Measurements from ENCODE around the gene ARHGAP25.
A peak's percentile ranks its signal among the peaks of the same experiment; 100 is the strongest.

The ARHGAP25 gene

DNA sequence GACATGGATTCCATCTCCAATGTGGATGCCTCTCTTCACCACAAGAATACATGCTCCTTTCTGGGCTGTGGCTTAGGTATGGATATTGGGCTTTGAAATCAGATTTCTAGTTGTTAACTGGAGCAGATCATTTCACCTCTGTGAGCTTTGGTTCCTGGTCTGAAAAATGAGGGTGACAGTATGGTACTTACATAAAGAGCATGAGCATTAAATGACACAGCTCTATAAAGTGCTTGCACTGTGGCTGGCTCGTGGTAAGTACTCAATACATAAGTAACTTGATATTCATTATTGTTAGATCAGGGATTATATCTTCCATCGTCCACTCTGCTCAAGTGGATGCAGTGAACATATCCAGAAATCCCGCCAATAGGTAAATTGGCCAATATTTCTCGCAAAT lies 33.4 kb downstream of the ARHGAP25 start:
- peak overlapping the region; percentile 84 to 97 for H3K4me3 Mint-ChIP-seq
- H3K9me3 Mint-ChIP-seq = no peaks in the 10 kb centered on the region
- DNase-seq (no peak), ATAC-seq (replicated peaks) (no peak)
- H3K27me3 Mint-ChIP-seq = no peaks in the 10 kb centered on the region
- peaks cover 89 to 91% of the 10 kb centered on the region in 2 donors for H3K4me1 Mint-ChIP-seq (ENCODE audit: low read depth in 2 of 2)
- peak overlapping the region; percentile 81 to 97 for H3K27ac Mint-ChIP-seq
- H3K36me3 Mint-ChIP-seq (ENCODE audit: insufficient read depth) = peaks cover 21% of the 10 kb centered on the region

DNA sequence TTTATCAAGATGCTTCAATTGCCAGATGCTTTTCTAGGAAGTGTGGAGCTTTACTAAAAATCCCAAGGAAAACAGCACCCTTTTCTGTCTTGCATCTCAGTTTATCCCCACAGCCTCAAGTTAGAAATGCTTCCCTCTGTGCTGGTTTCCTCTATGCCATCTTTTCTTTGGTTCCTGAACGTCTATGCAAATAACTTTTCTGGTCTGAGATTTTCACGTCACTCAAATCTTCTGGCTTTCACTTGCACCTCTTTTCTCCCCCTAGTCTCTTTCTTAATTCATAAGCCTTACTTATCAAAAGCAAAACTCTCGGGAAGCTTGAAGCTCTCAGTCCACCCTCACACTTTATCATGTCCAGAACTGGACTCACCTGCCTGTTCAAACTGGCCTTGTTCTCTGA lies 33.9 kb downstream of the ARHGAP25 start:
- Mint-ChIP-seq H3K27ac (peak overlapping the region; percentile 81 to 97), H3K36me3 (ENCODE audit: insufficient read depth) (peaks cover 21% of the 10 kb centered on the region), H3K4me1 (ENCODE audit: low read depth in 2 of 2) (peaks cover 91 to 95% of the 10 kb centered on the region in 2 donors), H3K27me3 (no peaks in the 10 kb centered on the region), H3K4me3 (peak overlapping the region; percentile 84 to 97), H3K9me3 (no peaks in the 10 kb centered on the region)
- ATAC-seq (replicated peaks) (no peak), DNase-seq (no peak)

DNA sequence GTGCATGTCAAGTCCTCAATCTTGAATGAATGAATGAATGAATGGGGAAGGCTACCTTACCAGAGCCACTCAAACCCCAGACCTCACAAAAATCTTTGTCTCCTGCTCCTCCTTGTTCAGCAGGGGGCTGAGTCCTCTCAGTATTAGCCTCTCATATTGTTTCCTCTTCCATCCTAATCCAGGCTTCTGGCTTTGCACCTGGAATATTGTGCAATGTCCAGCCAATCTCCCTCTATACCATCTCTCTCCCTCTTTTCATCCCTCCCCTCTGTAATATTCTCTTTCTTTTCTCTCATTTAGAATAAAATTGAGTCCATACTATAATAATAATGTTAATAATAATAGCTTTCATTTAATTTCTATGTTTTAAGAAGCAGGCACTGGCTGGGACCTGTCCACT lies 34.3 kb downstream of the ARHGAP25 start:
- Mint-ChIP-seq H3K27me3 (no peaks in the 10 kb centered on the region), H3K27ac (peak overlapping the region; percentile 81 to 97), H3K4me1 (ENCODE audit: low read depth in 2 of 2) (peaks cover 93 to 99% of the 10 kb centered on the region in 2 donors), H3K4me3 (peak overlapping the region; percentile 84 to 97), H3K9me3 (no peaks in the 10 kb centered on the region), H3K36me3 (ENCODE audit: insufficient read depth) (peaks cover 21% of the 10 kb centered on the region)
- DNase-seq (no peak), ATAC-seq (replicated peaks) (no peak)

DNA sequence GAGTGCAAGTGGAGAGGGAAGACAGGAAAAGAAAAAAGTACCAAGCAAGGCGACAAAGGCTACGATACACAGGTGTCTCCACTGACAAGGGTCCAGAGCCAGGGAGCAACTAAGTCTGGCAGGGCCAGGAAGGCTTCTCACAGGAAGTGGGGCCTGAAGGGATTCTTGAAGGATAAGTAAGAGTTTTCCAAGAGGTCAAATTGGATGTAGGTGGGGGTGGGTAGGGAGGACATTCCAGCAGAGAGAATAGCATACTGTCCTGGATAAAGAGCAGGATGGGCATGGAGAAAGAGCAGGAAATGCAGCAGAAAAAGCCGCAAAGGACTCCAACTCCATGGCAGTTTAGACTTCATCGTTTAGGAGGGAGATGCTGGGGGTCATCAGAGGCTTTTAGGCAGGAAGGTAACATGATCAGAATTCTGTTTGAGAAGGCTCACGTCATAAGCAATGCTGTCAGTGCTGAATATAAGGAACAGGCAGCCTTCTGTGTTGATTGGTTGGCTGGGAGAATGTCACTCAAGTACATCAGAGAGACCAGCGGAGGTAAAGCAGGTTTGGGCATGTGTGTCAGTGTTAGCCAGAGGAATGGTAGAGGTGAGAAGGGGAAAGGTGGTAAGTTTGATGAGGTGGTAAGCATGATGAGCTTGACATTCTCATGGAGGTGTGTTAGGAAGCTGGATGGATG lies 35.1 kb downstream of the ARHGAP25 start:
- no peak for DNase-seq
- Mint-ChIP-seq H3K36me3 (ENCODE audit: insufficient read depth) (peaks cover 22% of the 10 kb centered on the region), H3K4me3 (peak overlapping the region; percentile 84 to 97), H3K27ac (peak overlapping the region; percentile 81 to 97), H3K9me3 (no peaks in the 10 kb centered on the region), H3K4me1 (ENCODE audit: low read depth in 2 of 2) (peaks cover 92 to 98% of the 10 kb centered on the region in 2 donors), H3K27me3 (no peaks in the 10 kb centered on the region)
- peak; percentile 12 for ATAC-seq (replicated peaks)

DNA sequence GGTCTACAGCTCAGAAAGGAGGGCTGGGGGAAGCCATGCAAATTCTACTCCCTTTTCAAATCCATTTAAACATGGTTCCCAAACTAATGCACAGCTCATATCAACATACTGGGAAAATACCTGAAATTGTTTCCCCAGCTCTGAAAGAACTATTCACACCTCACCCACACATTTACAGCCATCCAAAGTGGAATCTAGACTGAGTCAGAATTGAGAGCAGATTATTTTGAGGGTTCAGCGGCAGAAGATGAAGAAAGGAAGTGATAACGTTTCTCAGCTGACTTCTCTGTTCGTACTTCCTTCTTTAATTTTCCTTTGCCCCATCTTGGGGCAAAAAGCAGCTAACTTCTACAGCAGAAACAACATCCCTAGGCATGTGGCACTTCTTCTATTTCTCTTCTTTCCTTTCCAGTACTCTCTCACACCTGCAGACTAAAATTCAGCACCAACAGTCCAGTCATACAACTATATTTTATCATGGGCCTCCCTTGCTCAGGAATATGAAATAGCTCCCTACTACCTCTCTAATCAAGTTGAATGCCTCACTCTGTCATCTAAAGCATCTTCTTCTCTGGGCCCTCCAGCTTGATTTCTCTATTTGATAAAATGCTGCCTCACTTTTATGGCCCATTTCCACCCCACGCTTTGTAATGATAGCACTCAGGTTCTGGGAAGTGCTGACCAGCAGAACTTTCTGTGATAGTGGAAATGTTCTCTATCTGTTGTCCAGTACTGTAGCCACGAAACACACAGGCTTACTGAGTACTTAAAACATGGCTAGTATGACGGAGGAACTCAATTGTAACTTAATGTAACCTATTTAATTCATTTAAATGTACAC lies 35.9 kb downstream of the ARHGAP25 start:
- peak overlapping the region; percentile 84 to 97 for H3K4me3 Mint-ChIP-seq
- no peaks in the 10 kb centered on the region for H3K27me3 Mint-ChIP-seq
- H3K4me1 Mint-ChIP-seq (ENCODE audit: low read depth in 2 of 2) = peaks cover 92 to 96% of the 10 kb centered on the region in 2 donors
- ATAC-seq (replicated peaks) = peak; percentile 5
- H3K27ac Mint-ChIP-seq = peak overlapping the region; percentile 81 to 97
- peaks cover 28% of the 10 kb centered on the region for H3K36me3 Mint-ChIP-seq (ENCODE audit: insufficient read depth)
- no peak for DNase-seq
- no peaks in the 10 kb centered on the region for H3K9me3 Mint-ChIP-seq

DNA sequence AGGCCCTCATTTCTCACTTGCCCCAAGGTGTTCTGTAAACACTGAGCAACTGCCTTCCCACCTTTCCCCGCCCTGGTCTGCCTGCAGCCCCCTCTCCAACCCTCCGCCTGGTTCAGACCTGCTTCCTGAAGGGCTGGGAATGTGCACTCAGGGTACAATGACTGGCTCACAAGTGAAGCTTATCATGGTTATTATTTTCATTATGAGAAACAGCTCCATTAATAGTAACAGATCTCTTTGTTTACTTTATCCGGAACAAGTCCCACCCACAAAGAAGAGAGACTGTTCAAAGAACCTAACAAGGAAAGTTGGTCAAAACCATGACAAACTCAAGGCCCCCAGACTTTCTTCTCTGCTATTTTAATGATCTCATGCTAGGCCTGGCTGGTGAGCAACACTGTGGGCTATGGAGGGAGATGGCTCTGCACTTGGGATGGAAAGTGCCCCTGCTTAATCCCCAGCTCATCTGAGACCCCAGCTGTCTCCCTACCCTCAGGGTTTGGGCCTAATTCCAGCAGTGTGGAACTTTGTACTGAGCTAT lies 36.7 kb downstream of the ARHGAP25 start:
- DNase-seq (peak in 1 of 3 experiments; percentile 24), ATAC-seq (replicated peaks) (peak; percentile 27)
- peaks cover 92 to 96% of the 10 kb centered on the region in 2 donors for H3K4me1 Mint-ChIP-seq (ENCODE audit: low read depth in 2 of 2)
- H3K27me3 Mint-ChIP-seq = no peaks in the 10 kb centered on the region
- H3K27ac Mint-ChIP-seq = peak overlapping the region; percentile 81 to 97
- peak overlapping the region; percentile 84 to 97 for H3K4me3 Mint-ChIP-seq
- H3K9me3 Mint-ChIP-seq = no peaks in the 10 kb centered on the region
- peaks cover 27% of the 10 kb centered on the region for H3K36me3 Mint-ChIP-seq (ENCODE audit: insufficient read depth)

DNA sequence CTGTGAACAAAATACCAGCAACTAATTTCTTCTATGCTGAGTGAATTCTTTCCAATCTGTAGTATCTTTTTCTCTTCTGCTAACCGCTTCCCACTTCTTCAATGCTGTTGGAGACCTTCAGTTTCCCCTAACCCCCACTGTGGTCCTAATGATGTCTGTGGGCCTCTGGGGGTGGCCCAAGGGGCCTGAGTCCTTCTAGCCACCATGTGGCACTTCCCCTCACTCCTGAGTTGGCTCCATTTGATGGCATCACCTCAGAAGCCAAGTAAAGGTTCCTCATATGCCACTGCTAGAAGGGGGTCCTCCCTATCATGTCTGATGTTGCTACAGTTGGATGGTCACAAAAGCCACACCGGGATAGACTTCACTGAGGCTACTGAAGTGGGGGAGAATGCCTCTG lies 37.5 kb downstream of the ARHGAP25 start:
- Mint-ChIP-seq H3K27ac (peak overlapping the region; percentile 81 to 97), H3K27me3 (no peaks in the 10 kb centered on the region), H3K9me3 (no peaks in the 10 kb centered on the region), H3K4me1 (ENCODE audit: low read depth in 2 of 2) (peaks cover 95 to 96% of the 10 kb centered on the region in 2 donors), H3K36me3 (ENCODE audit: insufficient read depth) (peaks cover 27% of the 10 kb centered on the region), H3K4me3 (peak overlapping the region; percentile 84 to 97)
- ATAC-seq (replicated peaks) (no peak), DNase-seq (no peak)

DNA sequence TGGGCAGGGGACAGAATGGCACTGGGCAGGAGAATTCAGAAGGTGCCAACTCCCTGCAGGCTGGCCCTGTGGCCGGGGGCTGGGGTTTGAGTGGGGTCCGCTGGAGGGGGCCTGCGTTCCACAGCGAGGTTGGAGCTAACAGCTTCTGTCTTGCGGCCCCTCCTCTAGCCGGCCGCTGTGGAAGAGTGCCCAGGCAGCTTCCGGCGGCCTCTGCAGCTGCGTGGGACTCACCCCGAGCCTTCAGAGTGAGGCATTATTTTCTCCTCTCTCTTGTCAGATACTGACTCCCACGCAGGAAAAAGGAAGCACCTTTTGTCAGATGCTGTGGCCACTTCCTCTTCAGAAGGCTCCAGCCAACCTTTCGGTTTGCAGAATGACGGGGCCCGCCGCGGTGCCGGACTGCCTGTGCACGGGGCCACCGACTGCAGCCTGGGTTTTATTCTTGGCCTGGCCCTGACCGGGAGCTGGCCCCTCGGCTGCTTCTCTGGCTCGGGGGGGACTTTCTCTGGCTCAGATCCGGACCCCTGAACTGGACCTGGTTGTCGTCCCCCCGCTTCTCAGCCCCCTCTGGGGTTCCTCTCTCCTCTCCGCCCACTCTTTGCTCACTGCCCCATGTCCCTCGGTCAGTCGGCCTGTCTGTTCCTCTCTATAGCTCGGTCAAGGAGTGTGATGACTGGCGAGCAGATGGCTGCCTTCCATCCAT lies 40.1 kb downstream of the ARHGAP25 start:
- peak overlapping the region; percentile 81 to 97 for H3K27ac Mint-ChIP-seq
- peaks cover 80 to 87% of the 10 kb centered on the region in 2 donors for H3K4me1 Mint-ChIP-seq (ENCODE audit: low read depth in 2 of 2)
- ATAC-seq (replicated peaks) = peak; percentile 58

DNA sequence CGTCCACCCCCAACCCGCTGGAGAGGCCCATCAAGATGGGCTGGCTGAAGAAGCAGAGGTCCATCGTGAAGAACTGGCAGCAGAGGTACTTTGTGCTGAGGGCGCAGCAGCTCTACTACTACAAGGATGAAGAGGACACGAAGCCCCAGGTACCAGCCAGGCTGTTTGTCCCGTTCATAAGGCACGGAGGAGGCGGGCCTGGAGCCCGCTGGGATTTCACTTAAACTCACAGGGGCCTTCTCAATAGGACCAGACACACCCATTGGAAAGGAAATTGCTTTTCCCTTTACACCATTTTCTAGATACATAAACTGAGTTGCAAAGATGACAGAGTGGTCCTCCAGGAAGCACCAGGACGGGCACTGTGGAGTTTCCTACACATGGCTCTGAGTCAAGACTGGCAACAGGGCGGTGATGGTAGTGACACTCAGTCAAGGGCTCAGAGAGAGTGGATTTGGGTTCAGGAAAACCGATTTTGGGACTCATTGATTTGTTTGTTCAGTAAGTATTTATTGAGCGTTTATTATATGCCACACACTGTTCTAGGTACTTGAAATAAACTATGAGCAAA lies 40.7 kb downstream of the ARHGAP25 start:
- H3K4me3 Mint-ChIP-seq = peak overlapping the region; percentile 78 to 97
- H3K36me3 Mint-ChIP-seq (ENCODE audit: insufficient read depth) = peaks cover 26% of the 10 kb centered on the region
- ATAC-seq (replicated peaks) (no peak), DNase-seq (no peak)
- H3K4me1 Mint-ChIP-seq (ENCODE audit: low read depth in 2 of 2) = peaks cover 77 to 86% of the 10 kb centered on the region in 2 donors
- H3K27ac Mint-ChIP-seq = peak overlapping the region; percentile 81 to 97
- H3K27me3 Mint-ChIP-seq = no peaks in the 10 kb centered on the region
- no peaks in the 10 kb centered on the region for H3K9me3 Mint-ChIP-seq

More for the DNA sequence above, 40.1 kb downstream of the ARHGAP25 start:
- H3K36me3 Mint-ChIP-seq (ENCODE audit: insufficient read depth) = peaks cover 26% of the 10 kb centered on the region
- H3K4me3 Mint-ChIP-seq = peak overlapping the region; percentile 78 to 97
- no peaks in the 10 kb centered on the region for H3K27me3 Mint-ChIP-seq
- peak; percentile 39 to 50 (median 43) for DNase-seq
- no peaks in the 10 kb centered on the region for H3K9me3 Mint-ChIP-seq

DNA sequence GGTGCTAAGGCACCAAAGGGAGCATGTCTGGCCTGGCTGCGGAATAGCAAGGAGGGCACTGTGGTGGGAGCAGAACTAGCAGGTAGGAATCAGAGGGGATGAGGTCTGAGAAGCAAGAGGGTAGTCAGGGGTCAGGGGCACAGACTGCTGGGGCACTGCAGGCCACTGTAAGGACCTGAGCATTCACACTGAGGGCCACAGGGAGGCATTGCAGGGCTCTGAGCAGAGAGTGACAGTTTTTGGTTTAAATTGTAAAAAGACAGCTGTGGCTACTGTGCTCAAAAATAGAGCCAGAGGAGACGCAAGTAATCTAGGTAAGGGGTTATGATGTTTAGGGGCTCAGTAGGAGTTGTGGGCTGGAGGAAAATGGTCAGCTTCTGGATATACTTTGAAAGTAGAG lies 41.5 kb downstream of the ARHGAP25 start:
- H3K36me3 Mint-ChIP-seq (ENCODE audit: insufficient read depth) = peaks cover 32% of the 10 kb centered on the region
- H3K4me3 Mint-ChIP-seq = peak overlapping the region; percentile 78 to 97
- no peaks in the 10 kb centered on the region for H3K9me3 Mint-ChIP-seq
- ATAC-seq (replicated peaks) = peak; percentile 31
- H3K27me3 Mint-ChIP-seq = no peaks in the 10 kb centered on the region
- H3K4me1 Mint-ChIP-seq (ENCODE audit: low read depth in 2 of 2) = peaks cover 76 to 86% of the 10 kb centered on the region in 2 donors
- H3K27ac Mint-ChIP-seq = peak overlapping the region; percentile 81 to 97
- DNase-seq = no peak

DNA sequence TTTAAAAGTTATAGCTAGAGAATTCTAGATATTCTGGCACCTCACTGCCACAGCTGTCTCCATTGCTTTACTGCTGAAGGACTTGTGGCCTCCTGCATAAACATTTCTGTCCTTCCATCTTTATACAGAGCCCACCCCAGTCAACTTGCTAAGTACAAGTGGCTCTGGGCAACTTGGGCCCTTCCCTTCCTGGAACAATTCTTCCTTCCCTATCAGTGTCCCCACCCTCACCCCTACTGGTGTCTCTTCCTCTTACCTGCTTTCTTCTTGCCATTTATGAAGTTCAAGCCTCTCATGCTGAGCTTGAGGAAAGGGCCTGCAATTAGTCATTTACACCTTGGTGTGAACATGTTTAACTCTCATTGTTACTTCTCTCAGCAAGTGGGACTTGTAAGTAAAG lies 45.0 kb downstream of the ARHGAP25 start:
- no peak for DNase-seq
- H3K4me1 Mint-ChIP-seq (ENCODE audit: low read depth in 2 of 2) = peaks cover 59 to 66% of the 10 kb centered on the region in 2 donors
- H3K4me3 Mint-ChIP-seq = peak overlapping the region in 1 of 2 donors; percentile 58
- no peaks in the 10 kb centered on the region for H3K9me3 Mint-ChIP-seq
- H3K27ac Mint-ChIP-seq = peak overlapping the region in 1 of 2 donors; percentile 76
- H3K27me3 Mint-ChIP-seq = no peaks in the 10 kb centered on the region
- ATAC-seq (replicated peaks) = peak; percentile 16
- peaks cover 34% of the 10 kb centered on the region for H3K36me3 Mint-ChIP-seq (ENCODE audit: insufficient read depth)

DNA sequence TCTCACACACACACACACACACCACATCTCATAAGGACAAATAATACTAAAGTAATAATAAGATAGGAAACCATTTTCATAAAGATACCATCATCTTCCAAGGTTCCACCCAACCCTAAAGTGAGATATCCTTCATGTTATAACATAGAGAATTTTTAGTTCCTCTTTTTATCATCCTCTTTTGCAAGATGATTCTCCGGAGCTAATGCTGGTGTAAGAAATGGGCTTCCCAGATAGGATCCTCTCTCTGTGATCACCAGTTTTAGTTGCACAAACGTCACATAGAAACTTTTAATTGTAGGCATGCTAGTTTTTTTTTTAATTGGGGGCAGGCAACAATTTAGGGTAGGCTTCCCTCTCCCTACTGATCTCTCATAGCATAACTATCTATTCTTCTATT lies 49.6 kb downstream of the ARHGAP25 start:
- ATAC-seq (replicated peaks) = no peak
- DNase-seq = no peak
- Mint-ChIP-seq H3K9me3 (no peaks in the 10 kb centered on the region), H3K27ac (no peak overlapping the region), H3K36me3 (ENCODE audit: insufficient read depth) (peaks cover 8% of the 10 kb centered on the region), H3K4me3 (peak overlapping the region in 1 of 2 donors; percentile 1), H3K27me3 (no peaks in the 10 kb centered on the region), H3K4me1 (ENCODE audit: low read depth in 2 of 2) (peaks cover 36 to 37% of the 10 kb centered on the region in 2 donors)

DNA sequence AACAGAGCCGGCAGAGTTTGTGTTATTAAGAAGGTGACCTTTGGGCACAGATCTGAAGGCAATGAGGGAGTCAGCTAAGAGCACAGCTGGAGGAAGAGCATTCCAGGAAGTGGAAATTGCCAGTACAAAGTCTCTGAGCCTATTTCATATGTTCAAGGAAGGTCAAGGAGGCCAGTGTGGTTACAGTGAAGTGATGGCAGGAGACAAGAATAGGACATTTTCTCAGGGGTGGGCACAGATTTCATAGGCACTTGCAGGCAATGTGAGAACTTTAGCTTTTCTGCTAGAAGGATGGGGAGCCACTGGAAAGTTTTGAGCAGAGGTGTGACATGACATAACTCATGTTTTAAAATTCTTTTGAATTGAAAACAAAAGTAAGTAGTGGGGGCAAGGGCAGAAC lies 50.3 kb downstream of the ARHGAP25 start:
- ATAC-seq (replicated peaks) = peak; percentile 31
- Mint-ChIP-seq H3K9me3 (no peaks in the 10 kb centered on the region), H3K27ac (no peak overlapping the region), H3K4me3 (no peak overlapping the region), H3K4me1 (ENCODE audit: low read depth in 2 of 2) (peaks cover 35% of the 10 kb centered on the region in 2 donors), H3K36me3 (ENCODE audit: insufficient read depth) (peaks cover 8% of the 10 kb centered on the region), H3K27me3 (no peaks in the 10 kb centered on the region)
- no peak for DNase-seq
